Mucosa of rectum (tissue), 2 donors: ENCODE results near the gene SETBP1.

Source experiments
- H3K27ac ChIP-seq, 2 donors: one replicate each; pipeline ENCODE4 v1.7.0; 2013; ENCODE audit warnings: inconsistent platforms in 2 of 2, low read depth in 2 of 2, low read length in 2 of 2
- H3K27me3 ChIP-seq, 2 donors: one replicate each; pipeline ENCODE4 v1.7.0; 2013; ENCODE audit warnings: low read length in 2 of 2; ENCODE audit not compliant: control insufficient read depth in 2 of 2, insufficient read depth in 2 of 2
- H3K36me3 ChIP-seq, 2 donors: one replicate each; pipeline ENCODE4 v1.7.0; 2013; ENCODE audit warnings: low read length in 2 of 2; ENCODE audit not compliant: control insufficient read depth in 2 of 2, insufficient read depth in 2 of 2
- H3K4me1 ChIP-seq, 2 donors: one replicate each; pipeline ENCODE4 v1.7.0; 2013; ENCODE audit warnings: low read length in 2 of 2, mild to moderate bottlenecking in 1 of 2; ENCODE audit not compliant: control insufficient read depth in 2 of 2, insufficient read depth in 2 of 2
- H3K4me3 ChIP-seq, 2 donors: one replicate each; pipeline ENCODE4 v1.7.0; 2013; ENCODE audit warnings: low read length in 2 of 2
- H3K9ac ChIP-seq, 2 donors: one replicate each; pipeline ENCODE4 v1.7.0; 2013; ENCODE audit warnings: low read length in 2 of 2, low read depth in 1 of 2, mild to moderate bottlenecking in 1 of 2
- H3K9me3 ChIP-seq, 2 donors: one replicate each; pipeline ENCODE4 v1.7.0; 2013; ENCODE audit warnings: low read length in 2 of 2; ENCODE audit not compliant: control insufficient read depth in 2 of 2
- donor health status: healthy.
- donor health status: Normal muscosa, but diverticular disease.

Gene SETBP1

DNA sequence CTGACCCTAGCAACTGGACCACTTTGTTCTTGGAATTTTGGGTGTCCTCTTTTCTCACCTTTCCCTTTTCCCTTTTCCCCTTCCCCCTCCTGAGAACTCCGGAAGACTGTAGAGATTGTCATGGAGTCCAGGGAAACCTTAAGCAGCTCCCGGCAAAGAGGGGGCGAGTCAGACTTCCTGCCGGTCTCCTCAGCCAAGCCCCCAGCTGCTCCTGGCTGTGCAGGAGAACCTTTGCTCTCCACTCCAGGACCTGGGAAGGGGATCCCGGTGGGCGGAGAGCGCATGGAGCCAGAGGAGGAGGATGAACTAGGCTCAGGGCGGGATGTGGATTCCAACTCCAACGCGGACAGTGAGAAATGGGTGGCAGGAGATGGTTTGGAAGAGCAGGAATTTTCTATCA is 20.5 kb downstream of the SETBP1 start:
- Histone ChIP-seq H3K4me3 (no peak overlapping the region), H3K9ac (no peak overlapping the region), H3K9me3 (no peaks in the 10 kb centered on the region), H3K27me3 (no peaks in the 10 kb centered on the region), H3K36me3 (no peaks in the 10 kb centered on the region), H3K27ac (peak overlapping the region; percentile 26 to 39), H3K4me1 (no peaks in the 10 kb centered on the region)

DNA sequence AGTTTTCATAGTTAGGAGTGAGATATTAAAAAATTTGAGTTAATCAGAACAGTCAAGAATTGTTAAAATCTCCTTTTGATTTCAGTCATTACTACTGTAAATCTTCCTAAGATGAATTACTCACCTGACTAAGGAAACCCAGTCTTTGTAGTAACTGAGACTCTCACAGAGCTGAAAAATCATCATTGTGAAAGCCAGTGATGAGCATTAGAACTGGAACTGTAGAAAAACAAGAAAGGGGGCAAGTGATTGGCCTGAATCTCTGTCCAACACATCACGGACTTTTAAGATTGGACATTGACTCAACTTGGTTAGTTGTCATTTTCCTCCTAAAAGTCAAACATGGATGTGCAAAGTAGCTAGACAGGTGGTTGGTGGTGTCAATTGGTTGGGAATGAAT is 21.9 kb downstream of the SETBP1 start:
- Histone ChIP-seq H3K4me3 (no peak overlapping the region), H3K9ac (no peak overlapping the region), H3K9me3 (no peaks in the 10 kb centered on the region), H3K36me3 (no peaks in the 10 kb centered on the region), H3K27ac (no peak overlapping the region), H3K4me1 (no peaks in the 10 kb centered on the region), H3K27me3 (no peaks in the 10 kb centered on the region)

DNA sequence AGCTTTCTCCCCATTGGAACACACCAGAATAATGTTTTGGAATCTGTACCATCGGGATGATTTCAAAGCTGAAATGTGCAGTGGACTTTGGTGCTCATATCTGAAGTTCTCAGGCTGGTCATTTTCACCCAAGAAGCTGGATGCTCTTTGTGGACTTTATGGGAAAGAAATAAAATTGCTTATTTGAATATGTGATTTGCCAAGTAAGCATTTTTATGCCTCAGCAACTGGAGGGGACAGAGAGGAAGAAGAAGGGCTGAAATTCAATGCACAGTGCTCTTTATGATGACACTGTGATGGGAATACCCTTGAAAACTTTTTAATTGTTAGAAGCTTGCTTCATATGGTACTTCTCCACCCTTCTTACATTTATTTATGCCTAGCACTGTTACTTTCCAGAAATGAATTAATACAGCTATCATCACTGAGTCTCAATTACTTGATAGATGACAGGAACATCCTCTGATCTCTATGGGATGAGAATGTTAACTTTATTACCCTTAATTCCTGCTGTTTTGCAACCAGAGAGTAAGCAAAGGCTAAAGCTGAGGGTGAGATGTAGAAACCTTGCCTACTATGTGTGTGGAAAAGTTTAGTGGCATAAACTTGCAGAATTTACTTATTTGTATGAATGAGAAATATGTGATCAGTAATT is 23.6 kb downstream of the SETBP1 start:
- no peak overlapping the region for H3K27ac ChIP-seq
- no peak overlapping the region for H3K4me3 ChIP-seq
- no peaks in the 10 kb centered on the region for H3K36me3 ChIP-seq
- H3K9me3 ChIP-seq: no peaks in the 10 kb centered on the region
- H3K4me1 ChIP-seq: peaks cover 0 to 3% of the 10 kb centered on the region in 2 donors
- no peak overlapping the region for H3K9ac ChIP-seq
- H3K27me3 ChIP-seq: no peaks in the 10 kb centered on the region

DNA sequence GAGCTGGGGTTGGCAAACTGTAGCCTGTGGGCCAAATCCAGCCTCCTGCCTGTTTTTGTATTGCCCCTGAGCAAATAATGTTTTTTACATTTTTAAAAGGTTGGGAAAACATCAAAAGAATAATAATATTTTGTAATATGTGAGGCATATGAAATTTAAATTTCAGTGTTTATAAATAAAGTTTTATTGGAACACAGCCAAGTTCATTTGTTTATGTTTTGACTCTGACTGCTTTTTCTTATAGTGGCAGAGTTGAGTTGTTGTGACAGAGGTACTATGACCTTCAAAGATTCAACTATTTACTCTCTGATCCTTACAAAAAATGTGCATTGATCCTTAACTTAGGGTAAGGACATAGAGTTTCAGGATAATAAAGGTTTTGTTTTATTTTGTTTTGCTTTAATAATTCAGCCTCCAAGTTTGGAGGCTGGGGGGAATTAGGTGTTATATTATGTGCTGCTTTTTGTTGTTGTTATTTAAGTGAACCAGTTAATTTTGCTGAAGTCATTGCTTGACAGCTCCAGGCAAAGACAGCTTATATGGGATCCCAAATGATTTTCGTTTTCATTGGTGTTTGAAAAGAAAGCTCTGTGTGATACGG is 24.5 kb downstream of the SETBP1 start:
- Histone ChIP-seq H3K27me3 (no peaks in the 10 kb centered on the region), H3K27ac (no peak overlapping the region), H3K4me3 (no peak overlapping the region), H3K9me3 (no peaks in the 10 kb centered on the region), H3K36me3 (no peaks in the 10 kb centered on the region), H3K9ac (no peak overlapping the region), H3K4me1 (peaks cover 0 to 7% of the 10 kb centered on the region in 2 donors)

DNA sequence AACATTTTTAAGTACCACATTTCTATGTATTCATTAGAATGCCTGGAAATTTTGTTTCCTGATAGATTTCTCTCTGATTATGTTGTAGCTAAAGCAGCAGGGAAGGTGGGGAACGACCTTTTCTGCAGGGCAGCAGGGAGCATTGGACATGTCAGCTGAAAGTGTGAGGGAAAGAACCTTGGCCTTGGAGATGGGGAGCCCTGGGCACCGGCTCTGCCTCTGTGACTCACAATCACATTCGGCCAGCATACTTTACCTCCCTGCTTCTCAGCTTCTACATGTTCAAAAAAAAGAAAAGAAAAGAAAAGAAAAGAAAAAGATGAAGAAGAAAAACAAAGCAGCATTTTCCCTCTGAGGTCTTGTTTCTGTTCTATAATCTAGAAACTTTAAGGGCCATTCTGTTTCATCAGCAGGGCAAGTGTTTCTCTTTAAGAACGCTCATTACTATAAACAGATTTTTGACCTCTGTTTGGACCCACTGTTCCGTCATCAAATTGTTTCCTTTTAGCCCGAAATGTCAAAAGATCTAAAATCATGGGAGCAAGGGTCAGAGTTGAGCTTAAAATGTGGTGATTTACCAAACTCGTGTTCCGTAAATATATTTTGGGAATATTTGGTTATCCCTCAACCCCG is 27.9 kb downstream of the SETBP1 start:
- Histone ChIP-seq H3K27ac (peak overlapping the region in 1 of 2 donors; percentile 13), H3K4me3 (no peak overlapping the region), H3K4me1 (peaks cover 0 to 7% of the 10 kb centered on the region in 2 donors), H3K27me3 (no peaks in the 10 kb centered on the region), H3K36me3 (no peaks in the 10 kb centered on the region), H3K9me3 (no peaks in the 10 kb centered on the region), H3K9ac (no peak overlapping the region)

DNA sequence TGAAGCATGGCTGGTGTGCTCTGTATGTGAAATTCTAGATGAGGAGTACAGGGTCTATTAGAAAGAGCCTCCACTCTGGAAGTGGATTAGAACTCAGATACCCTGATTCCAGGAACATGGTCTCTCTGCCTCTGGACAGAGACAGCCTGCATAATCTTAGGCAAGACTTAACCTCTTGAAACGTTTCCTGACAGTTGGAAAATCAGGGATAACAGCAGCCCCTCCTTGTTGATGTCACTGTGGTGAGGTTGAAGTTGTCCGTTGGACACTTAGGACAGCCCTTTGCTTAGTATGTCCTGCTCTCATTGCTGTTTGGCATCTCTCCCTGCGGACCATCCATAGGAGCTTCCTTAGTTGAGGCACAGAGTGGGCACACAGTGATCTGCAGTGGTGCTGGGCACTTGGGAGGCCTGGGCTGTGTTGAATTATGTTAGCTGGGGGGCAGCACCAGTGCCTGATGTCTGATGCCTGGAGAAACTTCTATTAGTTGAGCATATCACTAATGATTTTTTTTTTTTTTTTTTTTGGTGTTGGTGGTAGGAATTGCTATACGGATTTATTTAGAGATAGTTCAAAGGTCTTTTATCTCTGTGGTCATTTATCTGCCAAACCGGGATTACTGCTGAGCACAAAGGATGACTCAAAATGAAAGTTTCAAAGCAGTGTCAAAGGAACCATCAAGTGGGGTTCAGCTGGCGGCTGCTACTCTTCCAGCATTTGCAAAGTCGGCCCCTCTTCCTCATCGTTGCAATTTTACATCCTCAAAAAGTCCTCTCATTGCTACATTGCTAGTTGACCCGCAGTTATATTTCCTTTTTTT is 28.8 kb downstream of the SETBP1 start:
- no peak overlapping the region for H3K9ac ChIP-seq
- H3K27me3 ChIP-seq: no peaks in the 10 kb centered on the region
- no peaks in the 10 kb centered on the region for H3K36me3 ChIP-seq
- H3K4me1 ChIP-seq: peaks cover 0 to 7% of the 10 kb centered on the region in 2 donors
- peak overlapping the region; percentile 13 to 43 for H3K27ac ChIP-seq
- no peak overlapping the region for H3K4me3 ChIP-seq
- H3K9me3 ChIP-seq: no peaks in the 10 kb centered on the region

DNA sequence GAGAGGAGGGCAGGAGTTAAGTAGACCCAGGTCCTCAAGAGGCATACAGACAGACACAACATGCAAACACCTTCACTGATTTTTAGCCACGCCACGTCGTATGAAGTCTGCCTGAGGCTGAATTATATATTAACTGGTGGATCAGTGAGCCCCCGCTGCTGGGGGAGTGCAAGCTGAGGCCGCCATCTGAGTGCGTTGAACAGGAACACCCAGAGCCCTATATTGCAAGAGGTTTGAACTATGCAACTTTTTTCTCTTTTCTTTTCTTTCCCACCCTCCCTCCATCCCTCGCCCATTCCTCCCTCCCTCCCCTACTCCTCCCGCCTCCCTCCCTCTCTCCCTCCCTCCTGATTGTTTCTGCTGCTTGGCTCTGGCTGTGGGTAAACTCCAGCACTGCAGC is 30.2 kb downstream of the SETBP1 start:
- H3K27ac ChIP-seq: no peak overlapping the region
- H3K36me3 ChIP-seq: no peaks in the 10 kb centered on the region
- H3K27me3 ChIP-seq: no peaks in the 10 kb centered on the region
- no peak overlapping the region for H3K9ac ChIP-seq
- no peaks in the 10 kb centered on the region for H3K9me3 ChIP-seq
- H3K4me1 ChIP-seq: peaks cover 0 to 7% of the 10 kb centered on the region in 2 donors
- no peak overlapping the region for H3K4me3 ChIP-seq

DNA sequence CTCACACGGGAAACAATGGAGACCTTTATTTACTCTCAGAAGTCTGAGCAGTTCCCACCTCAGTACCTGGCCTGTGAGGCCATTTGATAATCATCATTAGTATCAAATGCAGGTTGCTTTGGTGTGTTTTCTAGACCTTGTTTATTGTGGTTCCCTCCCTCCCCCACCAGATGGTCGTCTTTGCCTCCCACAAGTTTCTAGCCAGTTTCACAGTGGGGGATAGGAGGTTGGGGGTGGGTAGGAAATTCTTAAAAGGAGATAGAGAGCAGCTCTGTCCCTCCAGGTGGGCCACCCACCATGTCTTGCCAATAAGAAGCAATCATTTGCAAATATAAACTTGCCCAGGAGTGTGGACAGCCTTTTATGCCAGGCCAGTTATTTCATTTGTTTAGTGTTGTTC is 31.3 kb downstream of the SETBP1 start:
- Histone ChIP-seq H3K27ac (no peak overlapping the region), H3K9me3 (no peaks in the 10 kb centered on the region), H3K36me3 (no peaks in the 10 kb centered on the region), H3K4me3 (no peak overlapping the region), H3K4me1 (peaks cover 0 to 7% of the 10 kb centered on the region in 2 donors), H3K27me3 (no peaks in the 10 kb centered on the region), H3K9ac (no peak overlapping the region)

DNA sequence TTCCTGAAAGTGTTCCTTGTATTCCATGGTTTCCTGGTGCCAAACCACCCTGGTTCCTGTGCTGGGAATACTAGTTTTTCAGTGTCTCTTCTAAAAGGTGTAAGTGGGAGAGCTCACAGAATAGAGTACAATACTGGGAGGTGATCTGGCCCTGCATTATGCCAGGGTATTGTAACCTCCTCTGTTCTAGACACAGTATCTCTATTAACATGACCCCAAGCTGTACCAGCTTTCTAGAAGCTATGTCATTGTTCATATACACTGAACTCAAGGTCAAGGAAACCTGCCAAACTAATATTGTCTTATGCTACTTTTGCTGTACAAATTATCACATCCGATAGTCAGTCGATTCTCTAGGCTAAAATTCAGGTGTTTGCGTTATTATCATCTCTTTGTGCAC is 32.7 kb downstream of the SETBP1 start:
- Histone ChIP-seq H3K36me3 (no peaks in the 10 kb centered on the region), H3K9me3 (no peaks in the 10 kb centered on the region), H3K4me1 (peaks cover 0 to 7% of the 10 kb centered on the region in 2 donors), H3K9ac (no peak overlapping the region), H3K4me3 (no peak overlapping the region), H3K27ac (no peak overlapping the region), H3K27me3 (no peaks in the 10 kb centered on the region)

DNA sequence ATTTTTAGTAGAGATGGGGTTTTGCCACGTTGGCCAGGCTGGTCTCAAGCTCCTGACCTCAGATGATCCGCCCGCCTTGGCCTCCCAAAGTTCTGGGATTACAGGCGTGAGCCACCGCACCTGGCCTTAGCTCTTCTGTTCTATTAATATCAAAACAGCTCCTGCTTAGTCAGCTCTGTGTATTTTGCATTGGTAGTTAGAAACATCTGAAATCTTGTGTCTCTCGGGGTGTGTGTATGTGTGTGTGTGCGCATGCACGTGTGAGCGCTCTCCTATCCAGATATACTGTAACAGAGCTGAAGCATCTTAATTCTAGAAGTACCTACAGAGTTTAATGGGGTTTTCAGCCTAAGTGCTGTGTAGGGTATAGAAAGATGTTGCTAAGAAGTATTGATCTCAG is 33.7 kb downstream of the SETBP1 start:
- Histone ChIP-seq H3K4me1 (peaks cover 3% of the 10 kb centered on the region in 2 donors), H3K9me3 (no peaks in the 10 kb centered on the region), H3K27me3 (no peaks in the 10 kb centered on the region), H3K9ac (no peak overlapping the region), H3K36me3 (no peaks in the 10 kb centered on the region), H3K4me3 (no peak overlapping the region), H3K27ac (no peak overlapping the region)
